DND-41 (cell line): ENCODE results near the gene TSPEAR.

Experiments
- EZH2 ChIP-seq: IDR thresholded peaks from 3 replicates; pipeline ENCODE4 v1.6.1; 2012; ENCODE audit warnings: borderline replicate concordance, low read depth, mild to moderate bottlenecking, moderate library complexity, low read length, inconsistent platforms; ENCODE audit not compliant: severe bottlenecking
- TF ChIP-seq, protein P1 (sequence below): IDR thresholded peaks from 2 replicates; pipeline ENCODE4 v1.5.1; 2012; ENCODE audit warnings: borderline replicate concordance, low read length, moderate library complexity, mild to moderate bottlenecking; ENCODE audit not compliant: poor library complexity, severe bottlenecking; ENCODE audit errors: extremely low read depth

DNA sequence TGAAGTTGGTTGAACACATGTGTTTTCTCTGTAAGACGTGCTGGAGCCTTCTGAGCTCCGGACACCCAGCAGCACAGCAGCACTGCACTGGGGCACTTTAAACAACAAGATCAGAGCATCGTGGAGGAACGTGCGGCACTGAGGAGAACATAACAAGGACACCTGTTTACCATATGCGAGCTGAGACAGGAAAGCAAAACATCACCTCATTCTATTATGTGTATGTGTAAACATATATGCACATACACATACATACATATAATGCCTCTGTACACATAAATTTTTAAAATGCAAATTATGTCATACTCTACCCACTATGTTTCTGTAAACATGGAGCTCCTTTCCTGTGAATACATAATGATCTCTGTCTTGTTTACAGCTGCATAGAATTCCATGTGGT lies 115.8 kb downstream of the TSPEAR start:
- no peak for TF ChIP-seq EZH2
- TF ChIP-seq, protein P1, sequence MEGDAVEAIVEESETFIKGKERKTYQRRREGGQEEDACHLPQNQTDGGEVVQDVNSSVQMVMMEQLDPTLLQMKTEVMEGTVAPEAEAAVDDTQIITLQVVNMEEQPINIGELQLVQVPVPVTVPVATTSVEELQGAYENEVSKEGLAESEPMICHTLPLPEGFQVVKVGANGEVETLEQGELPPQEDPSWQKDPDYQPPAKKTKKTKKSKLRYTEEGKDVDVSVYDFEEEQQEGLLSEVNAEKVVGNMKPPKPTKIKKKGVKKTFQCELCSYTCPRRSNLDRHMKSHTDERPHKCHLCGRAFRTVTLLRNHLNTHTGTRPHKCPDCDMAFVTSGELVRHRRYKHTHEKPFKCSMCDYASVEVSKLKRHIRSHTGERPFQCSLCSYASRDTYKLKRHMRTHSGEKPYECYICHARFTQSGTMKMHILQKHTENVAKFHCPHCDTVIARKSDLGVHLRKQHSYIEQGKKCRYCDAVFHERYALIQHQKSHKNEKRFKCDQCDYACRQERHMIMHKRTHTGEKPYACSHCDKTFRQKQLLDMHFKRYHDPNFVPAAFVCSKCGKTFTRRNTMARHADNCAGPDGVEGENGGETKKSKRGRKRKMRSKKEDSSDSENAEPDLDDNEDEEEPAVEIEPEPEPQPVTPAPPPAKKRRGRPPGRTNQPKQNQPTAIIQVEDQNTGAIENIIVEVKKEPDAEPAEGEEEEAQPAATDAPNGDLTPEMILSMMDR: no peak
